ENCODE data around the gene TIAM2. TPM values are rescaled to one million over a fixed set of nuclear protein-coding genes. Genes with fewer than 3 reads are reported as not detected.

TIAM2 gene
- total RNA-seq, 3 donors from 2014 or later (not counting 1 experiment from before 2014, with no cell fraction given) = 6.5 to 11.1 (median 8.7) TPM

DNA sequence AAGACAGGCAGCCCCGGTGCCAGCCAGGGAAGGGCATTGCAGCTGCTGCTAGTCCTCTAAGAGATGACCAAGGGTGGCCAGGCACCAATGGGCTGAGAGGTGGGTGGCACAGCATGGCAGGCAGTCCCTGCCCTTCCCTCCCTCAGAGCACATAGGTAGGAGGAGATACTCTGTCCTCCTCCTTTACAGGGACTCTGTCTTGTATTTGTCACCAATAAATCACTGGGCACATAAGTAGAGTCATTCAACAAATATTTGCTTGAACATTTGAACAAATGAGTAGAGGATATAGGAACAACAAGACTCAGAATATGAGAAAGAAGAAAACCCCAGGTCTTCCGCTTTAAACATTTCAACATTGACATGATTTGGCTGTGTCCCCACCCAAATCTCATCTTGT is 199.3 kb downstream of the TIAM2 start:
- no peak for DNase-seq
- intact Hi-C loops (cut with micrococcal nuclease) = no loop called here
- Mint-ChIP-seq H3K4me1 (peaks cover 0 to 8% of the 10 kb centered on the region in 2 donors), H3K27me3 (ENCODE audit: low read depth in 2 of 2) (peaks cover 0 to 13% of the 10 kb centered on the region in 2 donors), H3K9me3 (no peaks in the 10 kb centered on the region), H3K36me3 (no peaks in the 10 kb centered on the region), H3K4me3 (no peak overlapping the region), H3K27ac (no peak overlapping the region)
- H3K4me3 ChIP-seq (ENCODE audit: low read length) = no peak overlapping the region
- no peaks in the 10 kb centered on the region for H3K4me1 ChIP-seq (ENCODE audit: control insufficient read depth, insufficient read depth, low read length)
- H3K27ac ChIP-seq (ENCODE audit: low read length) = no peak overlapping the region
- H3K27me3 ChIP-seq (ENCODE audit: control insufficient read depth, insufficient read depth, low read length) = no peaks in the 10 kb centered on the region
- H3K9me3 ChIP-seq (ENCODE audit: control insufficient read depth, insufficient read depth, low read length) = no peaks in the 10 kb centered on the region
- WGBS (ENCODE audit: insufficient coverage) = 84% methylated on average over 1 of the region's 2 CpGs
- ATAC-seq = no peak
- no peaks in the 10 kb centered on the region for H3K36me3 ChIP-seq (ENCODE audit: control insufficient read depth, insufficient read depth, low read length)
- TF ChIP-seq CTCF (IDR thresholded peaks at IDR 0.05) = no peak

- peaks cover 4 to 14% of the 10 kb centered on the region in 2 donors for H3K27me3 Mint-ChIP-seq (ENCODE audit: low read depth in 2 of 2)
- intact Hi-C loops (cut with micrococcal nuclease) = no loop called here
These were observed 200.8 kb downstream of the TIAM2 start for GRCh38 chr6:155195903-155196302.

GRCh38 chr6:155196911-155197310 is 201.8 kb downstream of the TIAM2 start:
- Histone ChIP-seq H3K4me1 (ENCODE audit: control insufficient read depth, insufficient read depth, low read length) (no peaks in the 10 kb centered on the region), H3K4me3 (ENCODE audit: low read length) (no peak overlapping the region), H3K36me3 (ENCODE audit: control insufficient read depth, insufficient read depth, low read length) (no peaks in the 10 kb centered on the region), H3K27ac (ENCODE audit: low read length) (no peak overlapping the region), H3K9me3 (ENCODE audit: control insufficient read depth, insufficient read depth, low read length) (no peaks in the 10 kb centered on the region), H3K27me3 (ENCODE audit: control insufficient read depth, insufficient read depth, low read length) (no peaks in the 10 kb centered on the region)
- Mint-ChIP-seq H3K9me3 (no peaks in the 10 kb centered on the region), H3K4me3 (no peak overlapping the region), H3K36me3 (no peaks in the 10 kb centered on the region), H3K27ac (no peak overlapping the region), H3K27me3 (ENCODE audit: low read depth in 2 of 2) (peaks cover 14 to 16% of the 10 kb centered on the region in 2 donors), H3K4me1 (no peaks in the 10 kb centered on the region)
- ATAC-seq (no peak), DNase-seq (no peak)
- TF ChIP-seq CTCF (IDR thresholded peaks at IDR 0.05) = no peak
- 85% methylated on average over 2 of the region's 2 CpGs for WGBS (ENCODE audit: insufficient coverage)
- intact Hi-C loops (cut with micrococcal nuclease) = no loop called here

More at GRCh38 chr6:155195903-155196302, 200.8 kb downstream of the TIAM2 start:
- no peak overlapping the region for H3K4me3 ChIP-seq (ENCODE audit: low read length)
- Mint-ChIP-seq H3K9me3 (no peaks in the 10 kb centered on the region), H3K36me3 (no peaks in the 10 kb centered on the region), H3K4me3 (no peak overlapping the region), H3K27ac (no peak overlapping the region), H3K4me1 (no peaks in the 10 kb centered on the region)
- H3K9me3 ChIP-seq (ENCODE audit: control insufficient read depth, insufficient read depth, low read length) = no peaks in the 10 kb centered on the region
- no peaks in the 10 kb centered on the region for H3K4me1 ChIP-seq (ENCODE audit: control insufficient read depth, insufficient read depth, low read length)
- H3K36me3 ChIP-seq (ENCODE audit: control insufficient read depth, insufficient read depth, low read length) = no peaks in the 10 kb centered on the region
- TF ChIP-seq CTCF (IDR thresholded peaks at IDR 0.05) = no peak
- WGBS (ENCODE audit: insufficient coverage) = 93% methylated on average over 7 of the region's 7 CpGs
- no peak overlapping the region for H3K27ac ChIP-seq (ENCODE audit: low read length)
- no peaks in the 10 kb centered on the region for H3K27me3 ChIP-seq (ENCODE audit: control insufficient read depth, insufficient read depth, low read length)
- no peak for DNase-seq
- no peak for ATAC-seq

- intact Hi-C loops (cut with micrococcal nuclease) = no loop called here
- Histone ChIP-seq H3K9me3 (ENCODE audit: control insufficient read depth, insufficient read depth, low read length) (no peaks in the 10 kb centered on the region), H3K4me1 (ENCODE audit: control insufficient read depth, insufficient read depth, low read length) (no peaks in the 10 kb centered on the region), H3K36me3 (ENCODE audit: control insufficient read depth, insufficient read depth, low read length) (no peaks in the 10 kb centered on the region), H3K27me3 (ENCODE audit: control insufficient read depth, insufficient read depth, low read length) (no peaks in the 10 kb centered on the region), H3K4me3 (ENCODE audit: low read length) (no peak overlapping the region), H3K27ac (ENCODE audit: low read length) (no peak overlapping the region)
- WGBS (ENCODE audit: insufficient coverage) = 80% methylated on average over 1 of the region's 2 CpGs
- Mint-ChIP-seq H3K27ac (no peak overlapping the region), H3K36me3 (no peaks in the 10 kb centered on the region), H3K9me3 (no peaks in the 10 kb centered on the region), H3K27me3 (ENCODE audit: low read depth in 2 of 2) (peaks cover 14 to 16% of the 10 kb centered on the region in 2 donors), H3K4me3 (no peak overlapping the region), H3K4me1 (no peaks in the 10 kb centered on the region)
- DNase-seq (no peak), ATAC-seq (no peak)
- TF ChIP-seq CTCF (IDR thresholded peaks at IDR 0.05) = no peak
These were observed 202.8 kb downstream of the TIAM2 start for GRCh38 chr6:155197932-155198331.
